CD8-positive, alpha-beta memory T cell (primary cell): ENCODE measurements around the gene GLDN. TPM values are rescaled to one million over a fixed set of nuclear protein-coding genes. Genes with fewer than 3 reads are reported as not detected.

Experiments used
- CTCF ChIA-PET: fragments of 350-600 bp; sonication (Branson Sonifier 250); formaldehyde crosslinking; loops from one replicate; lab custom pipeline; 2021; ENCODE audit warnings: antibody characterized with exemption; lab: Charles Lee
- POLR2A ChIA-PET: fragments of 350-600 bp; sonication (Branson Sonifier 250); formaldehyde crosslinking; loops from one replicate; lab custom pipeline; 2021; ENCODE audit warnings: antibody characterized with exemption; lab: Charles Lee
- DNase-seq, 5 donors: peaks; one replicate each; pipeline versions ENCODE4 v3.0.0 to v3.0.0-alpha.2; 2020 to 2022; ENCODE audit warnings: mixed read lengths in 1 of 5
- H3K27ac ChIP-seq: one replicate; pipeline ENCODE4 v1.7.0; 2013; ENCODE audit warnings: low read depth, mild to moderate bottlenecking, low read length, moderate library complexity
- H3K27me3 ChIP-seq: 2 replicates; pipeline ENCODE4 v1.7.0; 2013; ENCODE audit warnings: low read length, mild to moderate bottlenecking; ENCODE audit not compliant: insufficient read depth, poor library complexity, severe bottlenecking
- H3K36me3 ChIP-seq: 2 replicates; pipeline ENCODE4 v1.7.0; 2013; ENCODE audit warnings: mild to moderate bottlenecking, low read length, moderate library complexity; ENCODE audit not compliant: insufficient read depth
- H3K4me1 ChIP-seq: 2 replicates; pipeline ENCODE4 v1.7.0; 2013; ENCODE audit warnings: mild to moderate bottlenecking, low read length, moderate library complexity; ENCODE audit not compliant: insufficient read depth
- H3K4me3 ChIP-seq: 2 replicates; pipeline ENCODE4 v1.7.0; 2013; ENCODE audit warnings: mild to moderate bottlenecking, low read length
- H3K9me3 ChIP-seq: 2 replicates; pipeline ENCODE4 v1.7.0; 2013; ENCODE audit warnings: mild to moderate bottlenecking, low read length
- H3K27ac Mint-ChIP-seq, 8 donors: one replicate each; pipeline ENCODE4 v1.8.0; 2020 to 2021; ENCODE audit warnings: mixed read lengths in 8 of 8, mild to moderate bottlenecking in 6 of 8, inconsistent platforms in 3 of 8, moderate library complexity in 3 of 8
- H3K27me3 Mint-ChIP-seq, 2 donors: one replicate each; pipeline ENCODE4 v1.8.0; 2020 to 2021; ENCODE audit warnings: mixed read lengths in 2 of 2, mild to moderate bottlenecking in 1 of 2, moderate library complexity in 1 of 2
- H3K36me3 Mint-ChIP-seq, 3 donors: one replicate each; pipeline ENCODE4 v1.8.0; 2020 to 2021; ENCODE audit warnings: mixed read lengths in 3 of 3, inconsistent platforms in 1 of 3, mild to moderate bottlenecking in 1 of 3
- H3K4me1 Mint-ChIP-seq, 3 donors: one replicate each; pipeline ENCODE4 v1.8.0; 2020 to 2021; ENCODE audit warnings: mixed read lengths in 3 of 3, inconsistent platforms in 1 of 3, mild to moderate bottlenecking in 1 of 3
- H3K4me3 Mint-ChIP-seq, 7 donors: one replicate each; pipeline ENCODE4 v1.8.0; 2020 to 2021; ENCODE audit warnings: mixed read lengths in 7 of 7, mild to moderate bottlenecking in 6 of 7, moderate library complexity in 4 of 7, inconsistent platforms in 2 of 7
- H3K9me3 Mint-ChIP-seq, 5 donors: one replicate each; pipeline ENCODE4 v1.8.0; 2020 to 2022; ENCODE audit warnings: mixed read lengths in 5 of 5, mild to moderate bottlenecking in 3 of 5, moderate library complexity in 2 of 5, inconsistent platforms in 1 of 5
- polyA plus RNA-seq: library from polyadenylated mRNA; unstranded; fragments of 300-500 nt; fragmentation: Illumina TruSeq; gene quantifications from one replicate; pipeline ENCODE4 v1.2.3, GENCODE V29; 2021
- total RNA-seq, 2 experiments: library from RNA; stranded (reverse); gene quantifications; one replicate each; pipeline ENCODE4 v1.2.3, GENCODE V29; 2021

GLDN gene
- total and polyA plus RNA-seq, 3 experiments from 2014 or later = not detected

GRCh38 chr15:51368307-51368706, 26.9 kb downstream of the GLDN start:
- CTCF ChIA-PET = no interaction called here
- no peaks in the 10 kb centered on the region for H3K4me1 Mint-ChIP-seq

GRCh38 chr15:51368751-51369450, 27.4 kb downstream of the GLDN start:
- peaks cover 5 to 6% of the 10 kb centered on the region in 2 donors for H3K27me3 Mint-ChIP-seq
- Histone ChIP-seq H3K9me3 (no peaks in the 10 kb centered on the region), H3K27ac (no peak overlapping the region), H3K27me3 (no peaks in the 10 kb centered on the region), H3K4me1 (no peaks in the 10 kb centered on the region), H3K4me3 (no peak overlapping the region), H3K36me3 (no peaks in the 10 kb centered on the region)
- no peaks in the 10 kb centered on the region for H3K36me3 Mint-ChIP-seq
- no peaks in the 10 kb centered on the region for H3K9me3 Mint-ChIP-seq
- ChIA-PET POLR2A (no interaction called here), CTCF (no interaction called here)
- no peak overlapping the region for H3K27ac Mint-ChIP-seq
- H3K4me1 Mint-ChIP-seq = no peaks in the 10 kb centered on the region
- H3K4me3 Mint-ChIP-seq = no peak overlapping the region
- DNase-seq = no peak

More at GRCh38 chr15:51368307-51368706, 26.9 kb downstream of the GLDN start:
- Mint-ChIP-seq H3K36me3 (no peaks in the 10 kb centered on the region), H3K27me3 (peaks cover 5 to 6% of the 10 kb centered on the region in 2 donors), H3K4me3 (no peak overlapping the region), H3K27ac (no peak overlapping the region), H3K9me3 (no peaks in the 10 kb centered on the region)
- Histone ChIP-seq H3K9me3 (no peaks in the 10 kb centered on the region), H3K36me3 (no peaks in the 10 kb centered on the region), H3K4me1 (no peaks in the 10 kb centered on the region), H3K4me3 (no peak overlapping the region), H3K27ac (no peak overlapping the region), H3K27me3 (no peaks in the 10 kb centered on the region)
- POLR2A ChIA-PET = no interaction called here
- no peak for DNase-seq

GRCh38 chr15:51369451-51369761, 28.0 kb downstream of the GLDN start:
- no peak overlapping the region for H3K4me3 ChIP-seq
- Mint-ChIP-seq H3K9me3 (no peaks in the 10 kb centered on the region), H3K27me3 (peaks cover 5 to 6% of the 10 kb centered on the region in 2 donors), H3K36me3 (no peaks in the 10 kb centered on the region), H3K4me1 (no peaks in the 10 kb centered on the region), H3K27ac (no peak overlapping the region), H3K4me3 (no peak overlapping the region)
- H3K36me3 ChIP-seq = no peaks in the 10 kb centered on the region
- H3K9me3 ChIP-seq = no peaks in the 10 kb centered on the region
- H3K27me3 ChIP-seq = no peaks in the 10 kb centered on the region
- CTCF ChIA-PET = no interaction called here
- no peaks in the 10 kb centered on the region for H3K4me1 ChIP-seq
- no peak overlapping the region for H3K27ac ChIP-seq
- POLR2A ChIA-PET = no interaction called here
- DNase-seq = no peak

- POLR2A ChIA-PET = no interaction called here
- no peaks in the 10 kb centered on the region for H3K36me3 ChIP-seq
- H3K27me3 ChIP-seq = no peaks in the 10 kb centered on the region
- H3K4me1 Mint-ChIP-seq = no peaks in the 10 kb centered on the region
- no peak for DNase-seq
- H3K4me1 ChIP-seq = no peaks in the 10 kb centered on the region
- H3K4me3 Mint-ChIP-seq = no peak overlapping the region
- no peaks in the 10 kb centered on the region for H3K27me3 Mint-ChIP-seq
- H3K4me3 ChIP-seq = no peak overlapping the region
- CTCF ChIA-PET = no interaction called here
- H3K9me3 Mint-ChIP-seq = no peaks in the 10 kb centered on the region
- no peak overlapping the region for H3K27ac ChIP-seq
- H3K36me3 Mint-ChIP-seq = no peaks in the 10 kb centered on the region
- H3K27ac Mint-ChIP-seq = no peak overlapping the region
- H3K9me3 ChIP-seq = no peaks in the 10 kb centered on the region
Observed at GRCh38 chr15:51371266-51371665, 29.8 kb downstream of the GLDN start.

- H3K4me3 Mint-ChIP-seq = no peak overlapping the region
- H3K27me3 Mint-ChIP-seq = no peaks in the 10 kb centered on the region
- H3K27ac Mint-ChIP-seq = no peak overlapping the region
- ChIA-PET CTCF (no interaction called here), POLR2A (no interaction called here)
- H3K27me3 ChIP-seq = no peaks in the 10 kb centered on the region
- no peak overlapping the region for H3K4me3 ChIP-seq
- no peak for DNase-seq
- H3K9me3 Mint-ChIP-seq = no peaks in the 10 kb centered on the region
- no peaks in the 10 kb centered on the region for H3K36me3 ChIP-seq
- no peak overlapping the region for H3K27ac ChIP-seq
- H3K36me3 Mint-ChIP-seq = no peaks in the 10 kb centered on the region
- H3K4me1 ChIP-seq = no peaks in the 10 kb centered on the region
- no peaks in the 10 kb centered on the region for H3K9me3 ChIP-seq
- no peaks in the 10 kb centered on the region for H3K4me1 Mint-ChIP-seq
Observed at GRCh38 chr15:51374131-51374530, 32.7 kb downstream of the GLDN start.

GRCh38 chr15:51375966-51376640, 34.6 kb downstream of the GLDN start:
- ChIA-PET POLR2A (no interaction called here), CTCF (no interaction called here)
- no peak overlapping the region for H3K27ac ChIP-seq
- Mint-ChIP-seq H3K36me3 (no peaks in the 10 kb centered on the region), H3K27me3 (no peaks in the 10 kb centered on the region), H3K27ac (no peak overlapping the region), H3K4me3 (no peak overlapping the region), H3K9me3 (no peaks in the 10 kb centered on the region), H3K4me1 (no peaks in the 10 kb centered on the region)
- H3K4me1 ChIP-seq = no peaks in the 10 kb centered on the region
- H3K27me3 ChIP-seq = no peaks in the 10 kb centered on the region
- no peaks in the 10 kb centered on the region for H3K9me3 ChIP-seq
- no peaks in the 10 kb centered on the region for H3K36me3 ChIP-seq
- H3K4me3 ChIP-seq = no peak overlapping the region
- no peak for DNase-seq

- H3K9me3 ChIP-seq = no peaks in the 10 kb centered on the region
- POLR2A ChIA-PET = no interaction called here
- no peak overlapping the region for H3K27ac ChIP-seq
- Mint-ChIP-seq H3K27ac (no peak overlapping the region), H3K9me3 (no peaks in the 10 kb centered on the region), H3K36me3 (no peaks in the 10 kb centered on the region), H3K4me3 (no peak overlapping the region), H3K4me1 (no peaks in the 10 kb centered on the region), H3K27me3 (peaks cover 5 to 10% of the 10 kb centered on the region in 2 donors)
- DNase-seq = no peak
- no peak overlapping the region for H3K4me3 ChIP-seq
- no peaks in the 10 kb centered on the region for H3K36me3 ChIP-seq
- CTCF ChIA-PET = no interaction called here
- no peaks in the 10 kb centered on the region for H3K27me3 ChIP-seq
- H3K4me1 ChIP-seq = no peaks in the 10 kb centered on the region
Observed at GRCh38 chr15:51377038-51377786, 35.8 kb downstream of the GLDN start.

GRCh38 chr15:51378406-51378805, 37.0 kb downstream of the GLDN start:
- no peaks in the 10 kb centered on the region for H3K36me3 ChIP-seq
- H3K4me1 Mint-ChIP-seq = no peaks in the 10 kb centered on the region
- DNase-seq = no peak
- ChIA-PET CTCF (no interaction called here), POLR2A (no interaction called here)
- H3K27ac Mint-ChIP-seq = no peak overlapping the region
- no peak overlapping the region for H3K4me3 ChIP-seq
- no peak overlapping the region for H3K4me3 Mint-ChIP-seq
- no peaks in the 10 kb centered on the region for H3K4me1 ChIP-seq
- no peaks in the 10 kb centered on the region for H3K9me3 ChIP-seq
- no peak overlapping the region for H3K27ac ChIP-seq
- peaks cover 6 to 18% of the 10 kb centered on the region in 2 donors for H3K27me3 Mint-ChIP-seq
- no peaks in the 10 kb centered on the region for H3K27me3 ChIP-seq
- no peaks in the 10 kb centered on the region for H3K9me3 Mint-ChIP-seq
- no peaks in the 10 kb centered on the region for H3K36me3 Mint-ChIP-seq
